ENCODE measurements around the gene SORCS2.

DNA sequence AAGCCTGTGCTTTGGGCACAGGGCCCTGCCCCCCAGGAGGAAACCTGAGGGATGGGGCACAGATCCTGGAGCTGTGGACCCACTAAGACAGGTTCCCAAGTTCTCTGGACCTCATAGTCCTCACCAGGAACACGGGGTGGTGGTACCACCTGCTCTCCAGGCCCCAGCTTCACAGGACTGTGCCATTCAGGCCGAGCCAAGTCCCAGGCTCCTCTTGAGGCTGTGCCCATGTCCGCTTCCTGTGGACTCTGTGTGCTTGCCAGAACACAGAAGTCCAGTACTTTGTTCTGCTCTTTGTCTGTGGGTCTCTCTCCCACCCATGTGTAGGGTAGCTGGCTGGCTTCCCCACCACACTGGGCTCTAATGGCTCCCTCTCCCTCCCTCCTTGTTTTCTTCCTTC lies 346.8 kb downstream of the SORCS2 start:
- TF ChIP-seq HIVEP1 (CRISPR knock-in tag; IDR thresholded peaks at IDR 0.05): no peak
- TF ChIP-seq ZNF780A (CRISPR knock-in tag; IDR thresholded peaks at IDR 0.05): no peak
- TF ChIP-seq, protein P1, sequence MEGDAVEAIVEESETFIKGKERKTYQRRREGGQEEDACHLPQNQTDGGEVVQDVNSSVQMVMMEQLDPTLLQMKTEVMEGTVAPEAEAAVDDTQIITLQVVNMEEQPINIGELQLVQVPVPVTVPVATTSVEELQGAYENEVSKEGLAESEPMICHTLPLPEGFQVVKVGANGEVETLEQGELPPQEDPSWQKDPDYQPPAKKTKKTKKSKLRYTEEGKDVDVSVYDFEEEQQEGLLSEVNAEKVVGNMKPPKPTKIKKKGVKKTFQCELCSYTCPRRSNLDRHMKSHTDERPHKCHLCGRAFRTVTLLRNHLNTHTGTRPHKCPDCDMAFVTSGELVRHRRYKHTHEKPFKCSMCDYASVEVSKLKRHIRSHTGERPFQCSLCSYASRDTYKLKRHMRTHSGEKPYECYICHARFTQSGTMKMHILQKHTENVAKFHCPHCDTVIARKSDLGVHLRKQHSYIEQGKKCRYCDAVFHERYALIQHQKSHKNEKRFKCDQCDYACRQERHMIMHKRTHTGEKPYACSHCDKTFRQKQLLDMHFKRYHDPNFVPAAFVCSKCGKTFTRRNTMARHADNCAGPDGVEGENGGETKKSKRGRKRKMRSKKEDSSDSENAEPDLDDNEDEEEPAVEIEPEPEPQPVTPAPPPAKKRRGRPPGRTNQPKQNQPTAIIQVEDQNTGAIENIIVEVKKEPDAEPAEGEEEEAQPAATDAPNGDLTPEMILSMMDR (CRISPR knock-in tag; IDR thresholded peaks at IDR 0.05): no peak
- TF ChIP-seq, protein P2, sequence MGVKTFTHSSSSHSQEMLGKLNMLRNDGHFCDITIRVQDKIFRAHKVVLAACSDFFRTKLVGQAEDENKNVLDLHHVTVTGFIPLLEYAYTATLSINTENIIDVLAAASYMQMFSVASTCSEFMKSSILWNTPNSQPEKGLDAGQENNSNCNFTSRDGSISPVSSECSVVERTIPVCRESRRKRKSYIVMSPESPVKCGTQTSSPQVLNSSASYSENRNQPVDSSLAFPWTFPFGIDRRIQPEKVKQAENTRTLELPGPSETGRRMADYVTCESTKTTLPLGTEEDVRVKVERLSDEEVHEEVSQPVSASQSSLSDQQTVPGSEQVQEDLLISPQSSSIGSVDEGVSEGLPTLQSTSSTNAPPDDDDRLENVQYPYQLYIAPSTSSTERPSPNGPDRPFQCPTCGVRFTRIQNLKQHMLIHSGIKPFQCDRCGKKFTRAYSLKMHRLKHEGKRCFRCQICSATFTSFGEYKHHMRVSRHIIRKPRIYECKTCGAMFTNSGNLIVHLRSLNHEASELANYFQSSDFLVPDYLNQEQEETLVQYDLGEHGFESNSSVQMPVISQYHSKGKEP (CRISPR knock-in tag; IDR thresholded peaks at IDR 0.05): no peak
- TF ChIP-seq ZSCAN20 (CRISPR knock-in tag; IDR thresholded peaks at IDR 0.05; ENCODE audit: borderline replicate concordance): no peak
- no peak for TF ChIP-seq ZNF501 (CRISPR knock-in tag; IDR thresholded peaks at IDR 0.05)
- TF ChIP-seq ZNF572 (CRISPR knock-in tag; IDR thresholded peaks at IDR 0.05): no peak
- TF ChIP-seq, protein P3, sequence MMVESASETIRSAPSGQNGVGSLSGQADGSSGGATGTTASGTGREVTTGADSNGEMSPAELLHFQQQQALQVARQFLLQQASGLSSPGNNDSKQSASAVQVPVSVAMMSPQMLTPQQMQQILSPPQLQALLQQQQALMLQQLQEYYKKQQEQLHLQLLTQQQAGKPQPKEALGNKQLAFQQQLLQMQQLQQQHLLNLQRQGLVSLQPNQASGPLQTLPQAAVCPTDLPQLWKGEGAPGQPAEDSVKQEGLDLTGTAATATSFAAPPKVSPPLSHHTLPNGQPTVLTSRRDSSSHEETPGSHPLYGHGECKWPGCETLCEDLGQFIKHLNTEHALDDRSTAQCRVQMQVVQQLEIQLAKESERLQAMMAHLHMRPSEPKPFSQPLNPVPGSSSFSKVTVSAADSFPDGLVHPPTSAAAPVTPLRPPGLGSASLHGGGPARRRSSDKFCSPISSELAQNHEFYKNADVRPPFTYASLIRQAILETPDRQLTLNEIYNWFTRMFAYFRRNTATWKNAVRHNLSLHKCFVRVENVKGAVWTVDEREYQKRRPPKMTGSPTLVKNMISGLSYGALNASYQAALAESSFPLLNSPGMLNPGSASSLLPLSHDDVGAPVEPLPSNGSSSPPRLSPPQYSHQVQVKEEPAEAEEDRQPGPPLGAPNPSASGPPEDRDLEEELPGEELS (CRISPR knock-in tag; IDR thresholded peaks at IDR 0.05): no peak
- no peak for TF ChIP-seq JUND (CRISPR knock-in tag; IDR thresholded peaks at IDR 0.05)
